Thyroid gland (tissue), 4 donors: ENCODE data around the gene TMEM144.
A peak's percentile ranks its signal among the peaks of the same experiment; 100 is the strongest.

Experiments
- CTCF ChIP-seq, 6 experiments: fragments of 200-600 bp in 3 of 6; fragments of 450-650 bp in 3 of 6; sonication (generic) in 3 of 6; IDR thresholded peaks; one replicate each; pipeline ENCODE4 v1.5.1; 2016 to 2019; ENCODE audit warnings: antibody characterized with exemption in 6 of 6, mild to moderate bottlenecking in 2 of 6, inconsistent platforms in 1 of 6, moderate library complexity in 1 of 6
- POLR2A ChIP-seq, 2 donors: fragments of 450-650 bp; IDR thresholded peaks; one replicate each; pipeline ENCODE4 v1.6.1; 2017; ENCODE audit warnings: antibody characterized with exemption in 2 of 2, mild to moderate bottlenecking in 2 of 2, moderate library complexity in 1 of 2

- TF ChIP-seq CTCF (IDR thresholded peaks at IDR 0.05) = peak; percentile 16 to 77 (median 62)
- no peak for TF ChIP-seq POLR2A (IDR thresholded peaks at IDR 0.05)
Observed at GRCh38 chr4:158193171-158193749, 17.0 kb upstream of the TMEM144 start.
